ENCODE results near the gene SMKR1.

GRCh38 chr7:129530795-129531391, 28.6 kb downstream of the SMKR1 start:
- TF ChIP-seq TCFL5 (CRISPR knock-in tag; conservative IDR thresholded peaks at IDR 0.05) (no peak), SIN3A (IDR thresholded peaks at IDR 0.05; ENCODE audit: borderline replicate concordance in 2 of 2, control insufficient read depth in 1 of 2, low read depth in 2 of 2, low read length in 2 of 2) (no peak)
